Mesodermal cell (in vitro differentiated cells): ENCODE results near the gene ZNF189.

Experiments used
- H3K27ac ChIP-seq: 2 replicates; pipeline ENCODE4 v1.7.0; 2013; ENCODE audit warnings: mild to moderate bottlenecking, low read depth, low read length, moderate library complexity; ENCODE audit not compliant: severe bottlenecking
- H3K36me3 ChIP-seq: 2 replicates; pipeline ENCODE4 v1.7.1; 2013; ENCODE audit warnings: mild to moderate bottlenecking, low read length, moderate library complexity; ENCODE audit not compliant: control insufficient read depth, insufficient read depth
- H3K4me1 ChIP-seq: one replicate; pipeline ENCODE4 v1.7.1; 2013; ENCODE audit warnings: mild to moderate bottlenecking, low read length; ENCODE audit not compliant: insufficient read depth, control insufficient read depth, poor library complexity, severe bottlenecking
- H3K4me3 ChIP-seq: 2 replicates; pipeline ENCODE4 v1.7.0; 2013; ENCODE audit warnings: low read length, control low read depth, mild to moderate bottlenecking; ENCODE audit not compliant: insufficient read depth, poor library complexity, severe bottlenecking; ENCODE audit errors: extremely low read depth
- H3K9me3 ChIP-seq: 2 replicates; pipeline ENCODE4 v1.7.1; 2013; ENCODE audit warnings: mild to moderate bottlenecking, low read length, moderate library complexity; ENCODE audit not compliant: control insufficient read depth
- WGBS, 2 experiments: methylation state at CpG; one replicate each; pipeline ENCODE4 v1.1.5; 2013; ENCODE audit warnings: missing lambda C conversion rate in 2 of 2; ENCODE audit not compliant: insufficient coverage in 2 of 2; 5-methylcytosine and 5-hydroxymethylcytosine counted together

The ZNF189 gene

GRCh38 chr9:101399643-101399970 lies 956 bp downstream of the ZNF189 start:
- peaks cover 15% of the 10 kb centered on the region for H3K9me3 ChIP-seq
- H3K27ac ChIP-seq, result no peak overlapping the region
- H3K4me3 ChIP-seq, result peak overlapping the region; percentile 87
- H3K36me3 ChIP-seq, result peaks cover 59% of the 10 kb centered on the region
- H3K4me1 ChIP-seq, result peaks cover 4% of the 10 kb centered on the region
- 73 to 100% methylated on average over 2 of the region's 2 CpGs for WGBS, 2 experiments

- H3K4me3 ChIP-seq, result no peak overlapping the region
- H3K4me1 ChIP-seq, result peaks cover 4% of the 10 kb centered on the region
- H3K9me3 ChIP-seq, result peaks cover 17% of the 10 kb centered on the region
- H3K27ac ChIP-seq, result no peak overlapping the region
- 84 to 93% methylated on average over 2 to 4 of the region's 5 CpGs for WGBS, 2 experiments
- H3K36me3 ChIP-seq, result peaks cover 62% of the 10 kb centered on the region
Measured at GRCh38 chr9:101400120-101400519, 1.5 kb downstream of the ZNF189 start.

GRCh38 chr9:101403516-101404285 lies 5.0 kb downstream of the ZNF189 start:
- H3K27ac ChIP-seq, result no peak overlapping the region
- WGBS, 2 experiments, result 95 to 100% methylated on average over 6 to 8 of the region's 9 CpGs
- peaks cover 52% of the 10 kb centered on the region for H3K9me3 ChIP-seq
- peaks cover 4% of the 10 kb centered on the region for H3K4me1 ChIP-seq
- H3K4me3 ChIP-seq, result no peak overlapping the region
- peaks cover 84% of the 10 kb centered on the region for H3K36me3 ChIP-seq

- Histone ChIP-seq H3K36me3 (peaks cover 68% of the 10 kb centered on the region), H3K9me3 (peaks cover 74% of the 10 kb centered on the region), H3K27ac (no peak overlapping the region), H3K4me3 (no peak overlapping the region), H3K4me1 (no peaks in the 10 kb centered on the region)
- WGBS, 2 experiments, result 88% methylated on average over 2 of the region's 5 CpGs; no CpG with 5 or more reads in 1 of the 2 experiments
Measured at GRCh38 chr9:101408374-101409078, 9.9 kb downstream of the ZNF189 start.

GRCh38 chr9:101409079-101409477 lies 10.4 kb downstream of the ZNF189 start:
- peaks cover 62% of the 10 kb centered on the region for H3K36me3 ChIP-seq
- H3K9me3 ChIP-seq, result peaks cover 72% of the 10 kb centered on the region
- 93 to 100% methylated on average over 1 to 3 of the region's 4 CpGs for WGBS, 2 experiments
- H3K27ac ChIP-seq, result no peak overlapping the region
- no peaks in the 10 kb centered on the region for H3K4me1 ChIP-seq
- H3K4me3 ChIP-seq, result no peak overlapping the region

- Histone ChIP-seq H3K27ac (no peak overlapping the region), H3K4me1 (no peaks in the 10 kb centered on the region), H3K9me3 (peaks cover 21% of the 10 kb centered on the region), H3K36me3 (peaks cover 10% of the 10 kb centered on the region), H3K4me3 (no peak overlapping the region)
Measured at GRCh38 chr9:101414839-101415238, 16.2 kb downstream of the ZNF189 start.

- Histone ChIP-seq H3K27ac (no peak overlapping the region), H3K36me3 (peaks cover 4% of the 10 kb centered on the region), H3K4me3 (no peak overlapping the region), H3K9me3 (peaks cover 14% of the 10 kb centered on the region), H3K4me1 (no peaks in the 10 kb centered on the region)
Measured at GRCh38 chr9:101415578-101415977, 16.9 kb downstream of the ZNF189 start.

GRCh38 chr9:101417389-101417788 lies 18.7 kb downstream of the ZNF189 start:
- Histone ChIP-seq H3K27ac (no peak overlapping the region), H3K9me3 (peaks cover 6% of the 10 kb centered on the region), H3K4me3 (no peak overlapping the region), H3K4me1 (no peaks in the 10 kb centered on the region), H3K36me3 (no peaks in the 10 kb centered on the region)

GRCh38 chr9:101417977-101418376 lies 19.3 kb downstream of the ZNF189 start:
- Histone ChIP-seq H3K9me3 (peaks cover 5% of the 10 kb centered on the region), H3K4me1 (no peaks in the 10 kb centered on the region), H3K4me3 (no peak overlapping the region), H3K27ac (no peak overlapping the region), H3K36me3 (no peaks in the 10 kb centered on the region)

GRCh38 chr9:101418518-101419430 lies 20.1 kb downstream of the ZNF189 start:
- no peak overlapping the region for H3K27ac ChIP-seq
- H3K9me3 ChIP-seq, result peaks cover under 1% of the 10 kb centered on the region
- 92% methylated on average over 5 to 6 of the region's 7 CpGs for WGBS, 2 experiments
- no peak overlapping the region for H3K4me3 ChIP-seq
- no peaks in the 10 kb centered on the region for H3K4me1 ChIP-seq
- no peaks in the 10 kb centered on the region for H3K36me3 ChIP-seq
